Measurements from ENCODE around the gene NPTX1.

NPTX1 gene

DNA sequence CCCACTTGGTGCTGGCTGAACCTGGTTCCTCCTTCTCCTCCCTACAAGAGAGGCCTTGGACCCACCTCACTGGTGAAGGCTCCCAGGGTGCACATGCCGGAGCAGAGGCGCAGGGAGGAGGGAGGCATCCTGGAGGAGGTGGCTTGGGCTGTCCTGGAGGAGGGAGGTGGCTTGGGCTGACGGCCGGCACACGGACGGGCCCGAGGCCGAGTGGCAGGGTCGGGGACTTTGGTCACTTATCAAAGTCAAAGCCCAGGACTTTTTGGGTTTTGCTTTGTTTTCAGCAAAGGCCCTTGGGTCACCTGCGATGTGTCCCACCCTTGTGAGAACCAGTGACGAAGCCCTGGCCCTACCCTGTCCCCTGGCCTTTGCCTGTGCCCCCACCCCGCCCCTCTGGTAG lies 32.9 kb downstream of the NPTX1 start:
- no peak for DNase-seq

DNA sequence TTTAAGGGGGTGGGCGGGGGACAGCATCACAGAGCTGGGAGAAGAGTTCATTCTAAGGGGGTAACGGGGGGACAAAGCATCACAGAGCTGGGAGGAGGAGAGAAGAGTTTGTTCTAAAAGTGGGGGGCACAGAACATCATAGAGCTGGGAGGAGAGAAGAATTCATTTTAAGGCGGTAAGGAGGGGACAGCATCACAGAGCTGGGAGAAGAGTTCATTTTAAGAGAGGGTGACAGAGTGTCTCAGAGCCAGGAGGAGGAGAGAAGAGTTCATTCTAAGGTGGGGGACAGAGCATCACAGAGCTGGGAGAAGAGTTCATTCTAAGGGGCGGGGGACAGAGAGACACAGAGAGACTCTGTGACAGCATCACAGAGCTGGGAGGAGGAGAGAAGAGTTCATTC lies 33.6 kb downstream of the NPTX1 start:
- DNase-seq = no peak

- no peak for DNase-seq
These were observed 34.1 kb downstream of the NPTX1 start for GRCh38 chr17:80442323-80442659.

- DNase-seq = no peak
These were observed 34.6 kb downstream of the NPTX1 start for GRCh38 chr17:80441598-80442322.

- peak; percentile 36 for DNase-seq
These were observed 35.3 kb downstream of the NPTX1 start for GRCh38 chr17:80441133-80441578.

GRCh38 chr17:80439499-80439898 lies 36.9 kb downstream of the NPTX1 start:
- DNase-seq = no peak

DNA sequence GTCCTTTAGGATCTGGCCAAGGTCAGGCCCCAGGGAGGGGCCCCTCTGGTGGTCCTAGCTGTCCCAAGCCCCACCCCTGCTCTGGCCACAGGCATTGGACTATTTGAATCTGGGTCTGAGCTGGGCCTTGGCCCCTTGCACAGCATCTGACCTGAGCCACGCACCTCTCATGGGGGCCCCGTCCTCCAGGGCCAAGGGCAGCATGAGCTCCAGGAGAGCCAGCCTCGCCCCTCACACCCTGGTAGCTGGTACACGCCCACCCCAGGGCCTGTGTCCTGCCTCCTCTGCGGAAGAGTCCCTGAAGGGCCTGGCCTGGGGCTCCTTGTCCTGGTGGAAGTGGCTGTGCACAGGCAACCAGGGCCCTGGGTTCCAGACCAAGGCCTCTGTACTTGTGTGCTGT lies 37.6 kb downstream of the NPTX1 start:
- no peak for DNase-seq

GRCh38 chr17:80437532-80437931 lies 38.9 kb downstream of the NPTX1 start:
- no peak for DNase-seq

DNA sequence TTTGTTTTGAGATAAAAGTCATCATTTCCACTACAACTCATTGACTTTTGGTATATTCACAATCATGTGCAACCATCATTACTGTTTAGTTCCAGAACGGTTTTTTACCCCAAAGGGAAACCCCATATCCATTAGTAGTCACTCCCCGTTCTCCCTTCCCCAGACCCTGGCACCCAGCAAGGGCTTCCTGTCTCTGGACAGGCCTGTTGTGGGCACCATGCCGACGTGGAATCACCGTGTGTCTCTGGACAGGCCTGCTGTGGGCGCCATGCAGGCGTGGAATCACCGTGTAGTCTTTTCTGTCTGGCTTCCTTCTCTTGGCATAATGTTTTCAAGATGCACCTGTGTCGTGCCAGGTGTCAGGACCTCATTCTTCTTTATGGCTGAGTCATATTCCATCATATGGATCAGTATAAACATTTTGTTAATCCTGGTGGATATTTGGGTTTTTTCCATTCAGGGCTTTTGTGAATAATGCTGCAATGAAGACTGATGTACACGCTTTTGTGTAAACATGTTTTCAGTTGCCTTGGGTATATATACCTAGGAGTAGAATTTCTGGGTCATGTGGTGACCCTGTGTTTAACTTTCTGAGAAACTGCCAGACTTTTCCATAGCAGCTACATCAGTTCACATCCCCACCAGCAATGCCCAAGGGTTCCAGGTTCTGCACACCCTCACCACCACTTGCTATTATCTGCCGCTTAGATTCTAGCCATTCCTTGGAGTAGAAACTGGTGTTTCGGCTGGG lies 42.3 kb downstream of the NPTX1 start:
- no peak for DNase-seq

- DNase-seq = no peak
These were observed 43.4 kb downstream of the NPTX1 start for GRCh38 chr17:80432961-80433550.

DNA sequence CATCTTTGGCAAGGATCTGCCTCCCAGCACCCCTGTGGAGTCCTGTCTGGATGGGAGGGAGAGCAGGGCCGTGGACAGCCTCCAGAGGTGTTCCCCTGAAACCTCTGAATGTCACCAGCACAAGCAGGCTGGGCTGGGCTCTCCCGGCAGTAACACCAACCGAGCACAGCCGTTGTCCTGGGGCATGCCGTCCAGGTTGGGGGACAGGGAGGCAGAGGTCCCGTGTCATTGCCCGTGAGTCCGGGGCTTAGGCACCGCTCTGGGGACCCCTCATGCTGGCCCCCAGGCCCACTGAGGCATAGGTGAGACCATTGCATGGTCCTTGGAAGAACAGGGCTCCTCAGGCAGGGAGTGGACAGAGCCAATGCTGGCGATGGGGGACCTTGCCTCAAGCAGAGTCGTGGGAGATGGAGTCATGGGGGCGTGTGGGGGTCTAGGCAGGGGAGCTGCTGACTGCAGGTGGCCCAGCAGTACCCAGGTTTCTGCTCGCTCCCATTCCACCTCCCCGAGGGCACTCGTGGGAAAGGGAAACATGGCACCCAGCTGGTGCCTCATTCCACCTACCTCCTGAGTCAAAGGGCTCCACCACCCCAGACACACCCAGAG lies 44.0 kb downstream of the NPTX1 start:
- DNase-seq = no peak

GRCh38 chr17:80431246-80432195 lies 44.9 kb downstream of the NPTX1 start:
- DNase-seq = no peak

DNA sequence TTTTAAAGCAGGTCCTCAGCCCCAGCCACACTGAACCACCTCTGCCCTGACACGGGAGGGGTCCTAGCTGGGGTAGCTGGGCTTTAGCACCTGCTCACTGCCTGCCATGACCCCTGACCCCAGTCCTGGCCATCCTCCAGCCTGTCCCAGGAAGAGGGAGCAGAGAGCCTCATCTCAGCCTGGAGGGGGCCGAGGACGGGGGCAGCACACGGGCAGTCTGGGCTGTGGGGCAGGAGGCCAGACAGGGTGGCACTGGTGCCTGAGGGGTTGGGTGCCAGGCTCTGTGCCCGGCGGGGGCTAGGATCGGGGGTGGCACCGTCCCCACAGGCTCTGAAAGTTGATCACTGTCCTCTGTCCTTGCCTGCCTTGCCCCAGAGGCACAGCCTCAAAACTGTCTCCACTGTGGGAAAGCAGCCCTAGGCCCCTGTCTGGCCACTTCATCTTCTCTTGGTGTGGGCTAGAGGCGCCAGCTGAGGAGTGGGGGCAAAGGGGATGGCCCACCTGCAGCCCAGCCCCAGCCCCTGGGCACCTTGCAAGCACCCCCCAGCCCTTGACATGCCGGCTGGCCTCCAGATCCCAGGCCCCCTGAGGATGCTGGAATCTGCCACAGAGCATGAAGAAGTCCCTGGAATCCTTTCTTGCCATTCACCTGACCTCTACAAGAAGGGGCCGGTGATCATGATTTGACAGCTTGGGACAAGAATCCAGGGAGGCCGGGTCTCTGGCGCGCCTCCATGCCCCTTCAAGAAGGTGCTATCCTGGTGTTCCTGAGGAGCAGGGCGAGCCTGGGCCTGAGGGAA lies 45.8 kb downstream of the NPTX1 start:
- DNase-seq = no peak

GRCh38 chr17:80429356-80430275 lies 46.8 kb downstream of the NPTX1 start:
- DNase-seq = no peak

- no peak for DNase-seq
These were observed 47.6 kb downstream of the NPTX1 start for GRCh38 chr17:80428796-80429195.

DNA sequence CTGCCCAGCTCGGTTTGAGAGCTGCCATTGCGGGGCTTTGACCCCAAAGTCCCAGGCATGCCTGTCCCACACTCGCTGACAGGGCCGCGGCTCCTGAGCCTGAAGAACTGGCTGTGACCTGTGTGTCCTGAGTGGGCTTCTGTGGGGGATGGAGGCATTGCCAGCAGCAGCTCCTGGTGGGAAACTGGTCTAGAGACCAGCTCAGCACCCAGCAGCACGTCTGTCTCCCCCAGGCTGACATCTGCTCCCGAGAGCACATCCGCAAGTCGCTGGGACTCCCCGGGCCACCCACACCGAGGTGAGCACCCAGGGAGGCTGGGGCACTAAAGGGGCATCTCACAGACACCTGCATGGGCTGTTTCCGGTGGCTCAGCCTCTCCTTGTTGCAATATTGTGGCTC lies 48.0 kb downstream of the NPTX1 start:
- no peak for DNase-seq

- DNase-seq = no peak
These were observed 48.8 kb downstream of the NPTX1 start for GRCh38 chr17:80427366-80428282.

DNA sequence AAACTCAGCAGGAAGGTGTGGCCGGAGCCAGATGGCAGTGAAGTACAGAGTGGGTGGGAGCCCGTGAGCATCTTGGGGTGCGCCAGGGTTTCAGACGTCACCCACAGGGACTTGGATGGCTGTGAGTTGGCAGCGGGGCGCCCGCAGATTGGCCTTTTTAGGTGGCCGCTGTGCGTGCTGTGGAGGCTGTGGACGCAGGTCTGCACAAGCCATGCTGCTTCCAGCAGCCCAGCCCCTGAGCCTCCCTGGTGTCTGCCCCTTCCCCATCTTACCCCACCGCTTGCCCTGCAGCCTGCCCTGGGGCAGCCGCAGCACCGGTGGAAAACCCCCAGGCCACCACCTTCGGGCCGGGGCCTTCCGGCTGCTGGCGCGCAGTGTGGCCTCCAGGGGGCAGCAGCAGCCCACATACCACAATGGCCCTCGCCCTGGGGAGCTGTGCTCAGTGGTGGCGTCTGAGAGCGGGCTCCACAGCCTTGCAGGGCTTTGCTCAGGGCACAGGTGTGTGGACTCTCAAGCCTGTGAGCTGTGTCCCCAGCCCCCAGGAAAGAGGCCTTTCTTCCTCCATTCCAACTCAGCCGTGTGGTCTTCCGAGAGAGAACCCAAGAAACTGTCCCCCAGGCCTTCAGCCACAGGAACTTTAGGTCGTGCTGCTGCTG lies 49.6 kb downstream of the NPTX1 start:
- DNase-seq = peak; percentile 45

Data from fibroblast of skin of abdomen (primary cell).